Stimulated activated CD8-positive, alpha-beta memory T cell treated with anti-CD3 and anti-CD28 coated beads, Interleukin-15, amount 100 ng/mL, for 4 hours (primary cell): Measurements from ENCODE around the gene ITGA6.
A peak's percentile ranks its signal among the peaks of the same experiment; 100 is the strongest.

Experiments
- DNase-seq, 2 donors: peaks; one replicate each; pipeline ENCODE4 v3.0.0-alpha.2; 2020; ENCODE audit warnings: low read depth in 2 of 2

ITGA6 gene

DNA sequence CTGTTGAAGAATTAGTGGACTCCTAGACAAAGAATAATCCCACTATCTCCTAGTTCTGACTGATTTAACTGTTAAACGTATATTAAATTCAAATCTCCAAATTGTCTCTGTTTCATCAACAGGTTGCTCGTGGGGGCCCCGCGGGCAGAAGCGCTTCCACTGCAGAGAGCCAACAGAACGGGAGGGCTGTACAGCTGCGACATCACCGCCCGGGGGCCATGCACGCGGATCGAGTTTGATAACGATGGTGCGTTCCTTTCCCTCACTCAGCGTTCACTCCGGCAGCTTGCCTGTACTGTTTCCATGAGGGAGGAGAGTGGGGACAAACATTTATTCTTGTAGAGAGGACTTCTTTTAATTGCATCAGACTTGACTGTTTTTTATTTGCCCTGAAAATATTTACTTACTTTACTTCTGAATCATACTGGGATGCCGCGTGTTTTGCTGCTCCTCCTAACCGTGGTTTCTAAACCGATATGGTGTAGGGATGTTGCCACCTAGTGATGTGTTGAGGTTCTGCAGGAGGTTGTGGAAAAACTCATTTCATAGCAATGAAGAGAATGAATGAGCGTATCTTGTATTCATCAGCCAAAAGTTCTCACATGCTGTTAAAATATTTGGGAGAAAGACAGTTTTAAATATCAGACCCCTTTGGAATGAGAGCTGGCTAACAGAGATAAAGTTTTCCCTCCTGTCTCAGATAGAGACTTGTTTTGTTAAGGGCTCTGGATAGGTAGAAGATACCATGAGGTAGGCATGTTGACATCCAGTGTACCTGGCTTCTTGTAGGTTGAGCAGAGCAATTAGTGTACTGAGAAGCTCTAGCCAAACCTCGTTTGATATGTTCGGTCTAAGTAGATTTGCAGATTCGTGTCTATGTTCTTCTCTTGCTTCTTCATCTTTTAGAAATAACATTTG is 38.3 kb downstream of the ITGA6 start:
- peak in 1 of 2 donors; percentile 67 for DNase-seq

DNA sequence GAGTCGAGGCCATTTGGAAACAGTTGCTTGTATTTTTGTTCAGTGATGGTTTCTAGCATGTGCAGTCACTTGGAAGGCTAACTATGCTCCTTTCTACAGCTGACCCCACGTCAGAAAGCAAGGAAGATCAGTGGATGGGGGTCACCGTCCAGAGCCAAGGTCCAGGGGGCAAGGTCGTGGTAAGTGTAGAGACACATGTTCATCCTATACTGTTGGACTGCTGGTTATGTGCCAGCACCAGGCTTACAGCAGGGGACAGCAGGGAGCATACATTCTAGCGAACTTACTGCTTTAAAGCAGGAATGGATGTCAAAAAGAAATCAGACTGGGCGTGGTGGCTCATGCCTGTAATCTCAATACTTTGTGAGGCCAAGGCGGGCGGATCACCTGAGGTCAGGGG is 40.0 kb downstream of the ITGA6 start:
- DNase-seq, result no peak

DNA sequence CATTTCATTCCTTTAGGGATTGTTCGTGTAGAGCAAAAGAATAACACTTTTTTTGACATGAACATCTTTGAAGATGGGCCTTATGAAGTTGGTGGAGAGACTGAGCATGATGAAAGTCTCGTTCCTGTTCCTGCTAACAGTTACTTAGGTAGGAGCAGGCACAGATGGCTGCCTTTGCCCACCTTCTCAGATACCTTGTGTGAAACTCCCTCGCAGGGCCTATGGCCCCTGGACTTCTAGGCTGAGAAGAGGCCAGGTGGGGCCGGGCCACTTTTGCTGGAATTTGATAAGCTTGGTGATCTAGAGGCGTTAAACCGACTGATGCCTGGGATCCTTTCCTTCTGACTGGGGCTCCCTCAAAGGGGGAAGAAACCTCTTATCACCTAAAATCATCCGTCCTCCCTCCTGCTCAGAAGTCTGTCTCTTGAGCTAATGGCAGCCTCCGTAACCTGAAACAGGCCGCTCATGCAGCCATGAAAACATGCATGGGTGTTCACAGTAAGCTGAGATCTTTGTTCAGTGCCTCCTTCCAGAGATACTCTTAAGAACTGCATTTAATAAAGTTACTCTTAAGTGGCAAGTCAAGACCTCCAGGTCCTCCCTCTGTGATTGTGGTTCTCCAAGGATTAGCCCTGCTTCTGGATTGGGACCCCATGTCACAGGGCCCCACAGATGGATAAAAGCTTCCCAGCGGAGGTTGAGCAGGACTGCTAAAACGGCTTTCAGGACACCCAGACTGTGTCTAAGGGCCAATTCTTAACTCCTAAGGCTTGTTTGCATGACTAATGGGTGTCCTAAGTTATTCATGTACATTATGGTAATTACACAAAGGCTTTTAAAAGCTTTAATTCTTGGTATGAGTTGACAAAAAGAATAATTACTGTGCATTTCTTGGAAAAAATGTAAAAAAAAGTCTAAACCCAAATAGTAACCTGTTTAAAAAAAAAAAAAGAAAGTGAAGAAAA is 43.9 kb downstream of the ITGA6 start:
- no peak for DNase-seq

DNA sequence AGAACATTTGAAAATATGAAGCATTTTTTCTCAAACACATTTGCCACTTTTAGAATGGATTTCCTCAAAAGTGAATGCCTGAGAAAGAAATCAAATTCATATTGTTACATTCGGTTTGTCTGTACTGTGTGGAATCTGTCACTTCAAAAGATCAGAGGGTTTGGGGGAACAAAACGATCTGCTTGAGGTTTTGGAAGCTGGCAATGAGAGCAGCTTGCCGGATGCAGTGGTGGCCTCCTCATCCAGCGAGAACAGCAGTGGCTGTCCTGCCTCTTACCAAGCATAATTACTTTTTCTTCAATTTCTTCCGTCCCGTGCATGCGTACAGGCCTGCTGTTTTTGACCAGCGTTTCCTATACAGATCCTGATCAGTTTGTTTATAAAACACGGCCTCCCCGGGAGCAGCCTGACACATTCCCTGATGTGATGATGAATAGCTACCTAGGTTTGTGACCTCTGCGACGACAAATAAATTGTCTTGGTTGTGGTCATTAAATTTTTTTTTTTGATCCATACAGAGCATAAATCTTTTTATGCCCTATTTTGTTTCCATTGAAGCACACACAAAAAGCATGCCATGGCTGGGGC is 45.2 kb downstream of the ITGA6 start:
- DNase-seq, result no peak

DNA sequence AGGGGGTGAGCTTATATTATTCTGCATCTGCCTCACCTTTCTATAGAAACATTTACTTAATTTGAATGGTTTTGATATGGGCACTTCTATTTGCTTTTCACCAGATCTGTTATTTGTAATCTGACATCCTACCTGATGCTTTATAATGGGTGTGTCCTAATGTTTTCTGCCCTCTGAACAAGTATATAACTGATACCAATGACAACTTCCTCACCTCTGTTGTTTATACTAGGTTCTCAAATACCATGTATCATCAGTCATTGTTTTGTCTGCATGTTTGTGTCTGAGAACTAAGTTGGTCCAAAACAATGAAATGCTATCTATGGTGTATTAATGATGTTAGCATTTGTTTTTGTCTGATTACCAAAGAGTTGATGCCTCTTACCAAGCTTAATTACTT is 45.8 kb downstream of the ITGA6 start:
- DNase-seq, result no peak

DNA sequence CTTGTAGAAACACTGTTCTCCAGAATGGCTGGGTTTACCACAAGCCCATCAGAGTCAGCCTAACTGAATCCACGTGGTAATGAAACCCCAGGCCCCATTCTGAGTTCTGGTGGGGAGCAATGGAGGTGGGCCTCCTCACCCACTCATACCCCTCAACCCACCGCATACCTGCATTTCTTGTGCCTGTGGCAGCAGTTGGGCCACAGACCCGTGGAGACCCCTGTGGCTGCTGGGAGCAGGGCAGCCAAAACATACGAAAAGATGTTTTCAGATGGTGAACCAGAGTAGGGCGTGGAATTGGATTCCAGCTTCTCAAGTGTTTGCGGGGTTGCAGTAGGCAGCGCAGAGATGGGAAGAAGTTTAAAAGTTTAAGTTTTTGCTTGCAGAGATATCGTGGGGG is 51.0 kb downstream of the ITGA6 start:
- DNase-seq, result no peak

DNA sequence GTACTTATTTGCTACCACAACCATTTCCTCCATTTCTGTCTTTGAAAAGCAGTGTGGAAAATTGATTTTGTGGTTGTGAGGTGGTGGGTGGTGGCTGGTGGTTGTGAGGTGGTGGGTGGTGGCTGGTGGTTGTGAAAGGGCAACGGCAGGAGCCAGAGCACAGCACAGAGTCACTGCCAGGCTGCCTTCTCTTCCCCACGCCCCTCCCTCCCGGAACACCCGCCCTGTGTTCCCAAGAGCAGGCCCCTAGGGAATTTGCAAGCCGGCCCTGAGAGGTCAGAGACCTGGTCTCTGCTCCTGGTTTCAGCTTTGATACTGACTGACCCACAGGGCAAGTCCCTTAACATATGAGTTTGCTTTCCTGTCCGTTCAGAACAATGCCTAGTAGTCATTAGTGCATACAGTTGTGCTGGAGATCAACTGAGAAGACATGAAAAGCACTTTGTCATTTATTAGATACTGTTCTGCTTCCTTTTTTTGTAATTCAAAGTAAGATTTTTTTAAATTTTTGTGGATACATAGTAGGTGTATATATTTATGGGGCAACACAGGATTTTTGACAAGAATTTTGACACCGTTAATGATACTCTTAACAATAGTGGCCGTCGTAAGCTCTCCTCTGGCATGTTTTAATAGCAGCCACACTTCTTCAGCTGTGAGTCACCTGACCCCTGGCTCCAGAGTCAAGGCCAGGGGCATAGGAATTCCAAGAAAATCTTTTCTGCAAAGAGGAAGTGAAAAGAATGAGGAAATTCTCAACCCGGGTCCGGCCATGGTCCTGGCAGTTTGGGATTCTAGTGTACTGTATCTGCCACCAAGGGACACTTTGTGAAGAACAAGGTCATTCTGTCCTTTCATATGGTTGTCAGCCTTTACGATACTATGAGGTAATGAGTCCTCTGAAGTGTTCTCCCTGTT is 53.2 kb downstream of the ITGA6 start:
- DNase-seq, result no peak

DNA sequence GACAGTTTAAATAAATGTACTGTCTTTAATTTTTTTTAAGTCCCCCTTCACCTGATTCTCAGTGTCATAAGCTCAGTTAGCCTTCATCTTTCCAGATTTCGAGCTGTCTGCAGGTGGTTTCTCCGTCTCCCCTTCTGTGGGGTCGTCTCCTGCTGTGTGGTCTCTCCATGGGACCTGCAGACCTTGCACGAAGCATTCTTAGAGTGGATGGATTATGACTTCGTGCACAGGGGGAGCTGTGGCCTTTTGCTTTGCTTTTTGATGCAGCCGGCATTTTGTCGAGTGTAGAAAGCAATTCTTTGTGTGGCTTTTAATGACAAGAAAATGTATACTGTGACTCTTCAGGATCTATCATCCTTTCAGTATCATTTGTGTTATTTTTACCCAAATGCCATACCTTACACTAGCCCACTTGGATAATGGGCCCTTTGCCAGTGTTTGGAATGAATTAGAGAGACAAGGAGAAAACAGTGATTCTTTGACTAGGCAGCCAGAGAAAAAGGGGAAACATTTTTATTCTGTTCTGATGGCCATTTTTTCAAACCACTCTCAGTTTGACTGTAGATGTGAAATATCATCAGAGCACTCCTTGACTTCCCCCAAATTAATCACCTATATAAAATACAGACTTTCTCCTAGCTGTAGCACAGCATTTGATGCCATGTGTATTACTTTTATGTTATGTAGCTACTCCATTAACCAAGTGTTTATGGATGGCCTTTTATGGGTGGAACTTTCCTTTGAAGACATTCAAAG is 54.3 kb downstream of the ITGA6 start:
- DNase-seq, result no peak

DNA sequence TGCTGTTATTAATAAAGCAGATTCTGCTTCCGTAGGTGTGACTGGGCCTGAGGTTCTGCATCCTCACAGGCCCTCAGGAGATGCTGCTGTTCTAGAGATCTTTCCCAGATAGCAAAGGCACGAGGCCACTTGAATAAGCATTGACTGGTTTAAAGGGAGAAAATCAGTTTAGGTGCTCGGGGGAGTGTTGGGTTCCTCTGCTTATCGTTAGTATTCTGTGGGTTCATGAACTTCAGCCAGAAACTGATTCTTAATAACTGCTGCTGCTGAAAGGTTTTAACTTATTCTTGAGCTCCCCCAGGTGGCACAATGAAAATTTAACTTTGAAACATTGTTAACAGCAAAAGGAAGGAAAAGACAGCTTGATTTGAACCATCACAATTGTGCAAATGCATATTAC is 56.9 kb downstream of the ITGA6 start:
- DNase-seq, result no peak

DNA sequence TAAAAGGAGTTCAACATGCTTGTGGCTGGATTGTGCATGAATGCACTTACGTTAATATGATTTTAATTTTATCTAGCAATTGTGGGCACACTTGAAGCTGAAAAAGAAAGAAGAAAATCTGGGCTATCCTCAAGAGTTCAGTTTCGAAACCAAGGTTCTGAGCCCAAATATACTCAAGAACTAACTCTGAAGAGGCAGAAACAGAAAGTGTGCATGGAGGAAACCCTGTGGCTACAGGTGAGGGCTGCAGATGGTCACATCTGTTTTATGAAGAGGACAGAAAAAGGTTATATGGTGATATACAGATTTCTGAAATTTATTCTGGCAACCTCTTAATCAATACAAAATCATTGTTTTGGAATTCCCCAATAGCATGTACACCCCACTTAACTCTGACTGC is 57.3 kb downstream of the ITGA6 start:
- DNase-seq, result no peak

DNA sequence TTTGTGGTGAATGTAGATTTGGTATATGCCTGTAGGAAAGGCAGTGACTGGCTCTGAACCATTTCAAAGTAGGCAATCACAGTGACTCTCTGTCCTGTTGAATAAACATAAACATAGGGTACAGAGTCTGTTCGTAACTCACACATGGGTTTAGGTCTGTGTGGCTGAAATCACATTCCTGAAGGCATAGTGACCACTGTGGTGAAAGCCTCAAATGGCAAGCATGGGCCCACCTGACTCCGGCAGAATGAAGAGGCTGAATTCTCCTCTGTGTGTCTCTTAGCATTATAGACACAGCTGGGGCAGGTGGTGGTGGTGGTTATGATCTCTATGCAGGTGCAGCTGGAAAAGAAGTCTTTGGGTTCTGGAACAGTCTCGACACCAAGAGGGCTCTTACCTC is 61.2 kb downstream of the ITGA6 start:
- no peak for DNase-seq

DNA sequence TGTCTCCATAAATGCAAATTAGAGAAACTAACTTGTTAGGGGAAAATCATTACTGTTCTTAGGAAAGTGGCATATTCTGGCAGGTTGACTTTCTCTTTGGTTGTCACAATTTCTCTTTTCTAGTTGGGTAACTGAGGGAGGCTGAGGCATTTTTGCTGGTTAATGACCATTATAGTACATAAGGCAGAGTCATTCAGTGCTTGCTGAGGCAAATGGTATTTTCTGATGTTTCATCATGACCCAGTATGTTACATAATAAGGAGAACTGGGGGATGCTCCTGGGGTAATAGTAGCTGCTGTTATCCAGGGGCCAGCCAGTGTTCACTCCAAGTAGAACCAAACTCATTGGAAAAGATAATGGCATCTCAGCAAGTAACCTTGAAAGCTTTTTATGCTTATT is 62.3 kb downstream of the ITGA6 start:
- no peak for DNase-seq

DNA sequence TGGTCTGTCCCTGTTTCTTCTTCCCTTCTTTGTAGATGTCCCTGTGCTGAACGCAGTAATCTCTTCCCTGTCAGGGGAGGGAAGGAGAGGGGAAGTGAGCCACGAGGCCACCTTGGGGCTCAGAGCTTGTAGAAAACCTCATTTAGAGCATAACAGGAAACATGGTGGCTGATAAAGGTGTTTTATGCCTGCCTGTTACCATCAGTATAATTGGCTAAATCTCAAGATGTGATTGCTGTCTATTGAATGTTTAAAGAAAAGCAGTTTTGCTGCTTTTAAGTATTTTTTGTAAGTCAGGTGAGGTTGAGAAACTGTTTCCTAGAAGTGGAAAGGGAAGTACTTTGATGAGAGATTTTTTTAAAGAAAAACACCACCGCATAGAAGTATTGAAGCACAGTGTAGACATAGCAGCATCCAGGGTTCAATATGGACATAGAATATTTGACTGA is 68.8 kb downstream of the ITGA6 start:
- no peak for DNase-seq

DNA sequence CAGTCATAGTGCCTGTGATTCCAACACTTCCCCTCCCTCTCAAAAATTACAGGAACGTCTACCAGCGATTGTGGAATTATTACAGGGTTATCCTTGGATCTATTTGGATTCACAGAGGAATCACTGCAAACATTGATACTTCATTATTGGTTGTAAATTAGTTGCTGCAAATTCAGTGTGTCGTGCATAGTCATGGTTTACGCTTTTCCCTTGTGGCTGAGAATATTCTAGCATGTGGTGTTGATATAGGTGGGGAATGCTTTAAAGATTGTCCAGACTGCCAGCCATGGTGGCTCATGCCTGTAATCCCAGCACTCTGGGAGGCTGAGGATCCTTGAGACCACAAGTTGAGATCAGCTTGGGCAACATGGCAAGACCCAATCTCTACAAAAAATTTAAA is 79.8 kb downstream of the ITGA6 start:
- DNase-seq, result no peak

DNA sequence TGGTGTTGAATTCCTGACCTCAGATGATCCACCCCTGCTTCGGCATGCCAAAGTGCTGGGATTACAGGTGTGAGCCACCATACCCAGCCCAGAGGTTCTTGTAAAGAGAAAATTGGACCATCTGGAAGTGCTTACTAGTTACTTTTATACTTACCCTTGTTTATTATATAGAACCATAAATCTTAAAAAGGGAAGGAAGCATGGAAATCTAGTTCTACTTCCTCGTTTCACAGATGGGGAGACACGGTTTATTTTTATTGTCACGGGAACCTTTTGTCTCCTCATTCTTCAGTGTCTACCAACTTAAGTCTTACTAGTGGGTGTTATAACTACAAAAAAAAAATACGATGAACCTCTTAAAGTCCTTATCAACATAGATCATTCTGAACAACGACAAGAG is 82.7 kb downstream of the ITGA6 start:
- DNase-seq, result no peak

DNA sequence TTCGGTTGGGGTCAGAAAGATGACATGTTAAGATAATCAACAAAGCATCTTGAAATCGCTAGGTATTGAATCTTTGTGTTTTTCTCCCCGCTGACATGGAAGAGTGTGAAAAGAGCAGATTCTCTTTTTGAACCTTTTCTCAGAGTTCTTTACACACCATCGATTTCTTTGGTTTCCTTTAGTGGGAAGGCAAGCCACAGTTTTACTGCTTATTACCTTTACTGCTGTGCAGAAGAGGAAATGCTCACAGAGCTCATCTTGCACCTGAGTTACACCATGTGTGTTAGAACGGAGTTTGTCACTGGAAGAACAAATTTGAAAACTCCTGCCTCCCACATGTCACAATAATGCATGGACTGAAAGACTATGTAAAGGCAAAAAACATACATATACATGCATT is 83.2 kb downstream of the ITGA6 start:
- DNase-seq, result no peak

DNA sequence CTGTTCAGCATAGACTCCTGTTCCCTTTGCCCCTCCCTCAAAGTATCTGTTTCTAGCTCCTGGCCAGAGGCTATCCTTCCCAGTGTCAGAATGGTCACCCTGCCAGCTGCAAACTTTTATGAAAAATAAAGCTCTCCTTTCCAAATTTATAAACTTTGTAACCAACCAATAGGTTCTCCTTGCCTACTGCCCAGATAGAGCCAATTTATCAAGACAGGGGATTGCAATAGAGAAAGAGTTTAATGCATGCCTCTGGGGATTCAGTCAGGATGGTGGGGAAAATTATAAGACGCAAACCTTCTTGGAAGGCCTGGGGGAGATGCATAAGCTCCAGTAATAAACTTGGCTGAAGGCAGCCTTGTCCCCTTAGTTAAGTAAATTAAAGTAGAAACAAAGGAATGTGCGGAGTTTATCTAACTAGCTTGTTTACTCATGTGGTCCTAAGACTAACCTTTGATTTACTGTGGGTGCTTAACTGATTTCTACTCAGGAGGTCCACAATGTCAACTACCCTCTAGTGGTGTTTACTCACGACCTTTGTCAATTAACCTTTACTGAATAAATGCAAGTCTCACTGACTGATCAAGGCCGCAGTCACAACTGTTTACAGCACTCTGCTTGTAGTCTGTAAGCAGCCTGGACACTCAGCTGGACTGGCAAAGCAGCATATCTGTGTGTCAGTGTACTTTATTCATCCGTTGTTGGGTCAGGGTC is 85.6 kb downstream of the ITGA6 start:
- DNase-seq, result no peak

DNA sequence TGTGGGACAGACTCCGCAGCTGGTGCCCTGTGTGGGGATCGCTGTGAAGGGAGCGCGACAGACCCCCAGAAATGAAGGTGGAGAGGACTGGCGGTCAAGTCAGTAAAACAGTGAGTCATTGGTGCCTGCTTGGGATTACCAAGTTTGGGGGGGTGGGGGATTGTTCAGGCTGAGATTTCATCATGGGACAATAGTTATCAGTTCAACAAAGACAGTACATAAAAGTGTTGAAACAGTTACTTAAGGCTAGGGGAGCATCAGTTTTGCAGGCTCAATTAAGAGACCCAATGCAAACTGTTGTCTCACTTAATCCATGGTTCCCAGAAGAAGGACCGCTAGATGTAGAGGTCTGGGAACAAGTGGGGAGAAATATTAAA is 86.1 kb downstream of the ITGA6 start:
- DNase-seq, result no peak

DNA sequence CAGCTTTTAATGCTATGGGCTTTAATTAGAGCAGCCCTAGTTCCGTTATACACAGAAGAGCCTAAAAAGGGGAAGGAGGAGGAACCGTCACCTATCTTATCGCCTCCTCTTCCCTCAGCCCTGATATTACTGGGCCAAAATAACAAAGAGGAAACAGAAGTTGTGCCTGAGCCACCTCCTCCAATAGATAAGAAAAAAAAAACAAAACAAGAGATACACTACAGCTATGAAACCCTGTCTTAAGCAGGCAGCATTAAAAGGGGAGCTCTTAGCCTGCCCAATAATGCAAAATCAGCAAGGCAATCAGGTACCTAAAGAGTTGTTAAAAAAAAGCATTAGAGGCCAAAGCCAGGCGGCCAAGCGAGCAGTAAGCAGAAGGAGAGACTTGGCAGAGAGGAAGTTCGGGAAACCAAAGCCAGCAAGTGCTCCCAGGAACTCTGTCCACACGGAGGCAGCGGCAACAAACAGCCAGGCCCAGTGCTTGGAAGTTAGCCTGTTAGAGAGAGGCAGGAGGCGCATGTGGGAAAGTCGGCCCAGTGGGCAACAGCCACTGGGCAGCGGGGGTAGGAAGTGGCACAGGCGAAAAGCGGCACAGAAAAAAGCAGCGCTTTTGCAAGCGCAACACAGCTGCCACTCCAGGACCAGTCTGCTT is 86.7 kb downstream of the ITGA6 start:
- DNase-seq, result no peak
